Endothelial cell (in vitro differentiated cells): ENCODE results near the gene LHFPL3. TPM values are rescaled to one million over a fixed set of nuclear protein-coding genes. Genes with fewer than 3 reads are reported as not detected.

ENCODE experiments used
- DNase-seq: peaks from one replicate; pipeline ENCODE4 v3.0.0; 2021; ENCODE audit warnings: low spot score
- H3K27ac Mint-ChIP-seq: one replicate; pipeline ENCODE4 v1.8.0; 2021; ENCODE audit warnings: mixed read lengths, inconsistent platforms; ENCODE audit not compliant: unreplicated experiment
- H3K27me3 Mint-ChIP-seq: one replicate; pipeline ENCODE4 v1.8.0; 2021; ENCODE audit warnings: mild to moderate bottlenecking, moderate library complexity, mixed read lengths, inconsistent platforms; ENCODE audit not compliant: unreplicated experiment
- H3K36me3 Mint-ChIP-seq: one replicate; pipeline ENCODE4 v1.8.0; 2021; ENCODE audit warnings: mild to moderate bottlenecking, low read depth, mixed read lengths, inconsistent platforms; ENCODE audit not compliant: unreplicated experiment
- H3K4me1 Mint-ChIP-seq: one replicate; pipeline ENCODE4 v1.8.0; 2021; ENCODE audit warnings: mild to moderate bottlenecking, mixed read lengths, inconsistent platforms; ENCODE audit not compliant: unreplicated experiment
- H3K4me3 Mint-ChIP-seq: one replicate; pipeline ENCODE4 v1.8.0; 2021; ENCODE audit warnings: mild to moderate bottlenecking, mixed read lengths, inconsistent platforms; ENCODE audit not compliant: unreplicated experiment
- H3K9me3 Mint-ChIP-seq: one replicate; pipeline ENCODE4 v1.8.0; 2021; ENCODE audit warnings: mixed read lengths, inconsistent platforms; ENCODE audit not compliant: unreplicated experiment
- CTCF ChIP-seq: fragments of 200-600 bp; sonication (generic); IDR thresholded peaks from one replicate; pipeline ENCODE4 v1.5.0; 2021; ENCODE audit warnings: antibody characterized with exemption; ENCODE audit not compliant: unreplicated experiment
- total RNA-seq: library from RNA; stranded (reverse); fragmentation: NEBNext Ultra II Directional; extraction: Animal tissue kit (Norgen Biotek cat#: 25700); gene quantifications from one replicate; pipeline ENCODE4 v1.2.1, GENCODE V29; 2021; ENCODE audit not compliant: unreplicated experiment

Gene LHFPL3
- total RNA-seq, 1 donor from 2014 or later = not detected

GRCh38 chr7:104450861-104451260 is 122.5 kb downstream of the LHFPL3 start:
- H3K27me3 Mint-ChIP-seq = no peaks in the 10 kb centered on the region
- no peak overlapping the region for H3K4me3 Mint-ChIP-seq
- no peak overlapping the region for H3K27ac Mint-ChIP-seq
- TF ChIP-seq CTCF = no peak
- H3K36me3 Mint-ChIP-seq = no peaks in the 10 kb centered on the region
- no peaks in the 10 kb centered on the region for H3K9me3 Mint-ChIP-seq
- DNase-seq = no peak
- H3K4me1 Mint-ChIP-seq = no peaks in the 10 kb centered on the region

- no peaks in the 10 kb centered on the region for H3K36me3 Mint-ChIP-seq
- no peaks in the 10 kb centered on the region for H3K4me1 Mint-ChIP-seq
- TF ChIP-seq CTCF = no peak
These were observed 124.8 kb downstream of the LHFPL3 start for GRCh38 chr7:104453190-104453589.

GRCh38 chr7:104458875-104459274 is 130.5 kb downstream of the LHFPL3 start:
- no peak for DNase-seq
- no peaks in the 10 kb centered on the region for H3K9me3 Mint-ChIP-seq
- H3K4me1 Mint-ChIP-seq = no peaks in the 10 kb centered on the region
- no peak overlapping the region for H3K27ac Mint-ChIP-seq
- TF ChIP-seq CTCF = no peak
- H3K4me3 Mint-ChIP-seq = no peak overlapping the region
- peaks cover 1% of the 10 kb centered on the region for H3K27me3 Mint-ChIP-seq
- no peaks in the 10 kb centered on the region for H3K36me3 Mint-ChIP-seq

More at GRCh38 chr7:104453190-104453589, 124.8 kb downstream of the LHFPL3 start:
- Mint-ChIP-seq H3K9me3 (no peaks in the 10 kb centered on the region), H3K27me3 (no peaks in the 10 kb centered on the region), H3K4me3 (no peak overlapping the region), H3K27ac (no peak overlapping the region)
- no peak for DNase-seq

- no peak for TF ChIP-seq CTCF
- DNase-seq = no peak
- H3K36me3 Mint-ChIP-seq = no peaks in the 10 kb centered on the region
- H3K27ac Mint-ChIP-seq = no peak overlapping the region
- H3K9me3 Mint-ChIP-seq = peaks cover 6% of the 10 kb centered on the region
- no peak overlapping the region for H3K4me3 Mint-ChIP-seq
- no peaks in the 10 kb centered on the region for H3K27me3 Mint-ChIP-seq
- H3K4me1 Mint-ChIP-seq = no peaks in the 10 kb centered on the region
These were observed 140.9 kb downstream of the LHFPL3 start for GRCh38 chr7:104469166-104469820.

- Mint-ChIP-seq H3K27ac (no peak overlapping the region), H3K9me3 (no peaks in the 10 kb centered on the region), H3K36me3 (no peaks in the 10 kb centered on the region), H3K4me3 (no peak overlapping the region), H3K27me3 (no peaks in the 10 kb centered on the region), H3K4me1 (no peaks in the 10 kb centered on the region)
- no peak for TF ChIP-seq CTCF
- DNase-seq = no peak
These were observed 152.1 kb downstream of the LHFPL3 start for GRCh38 chr7:104480529-104480928.
